Measurements from ENCODE around the gene PPP2R5A. TPM values are rescaled to one million over a fixed set of nuclear protein-coding genes. Genes with fewer than 3 reads are reported as not detected.

PPP2R5A gene
- polyA plus RNA-seq, 1 experiment: 31.5 TPM

- Histone ChIP-seq H3K4me3 (ENCODE audit: low read depth, low read length) (no peak overlapping the region), H3K27ac (ENCODE audit: low read depth, low read length) (no peak overlapping the region), H3K27me3 (ENCODE audit: control insufficient read depth, insufficient read depth, low read length) (peaks cover 9% of the 10 kb centered on the region), H3K9me3 (ENCODE audit: control insufficient read depth, insufficient read depth, low read length) (no peaks in the 10 kb centered on the region)
- TF ChIP-seq CTCF (IDR thresholded peaks at IDR 0.05; ENCODE audit: low read depth, low read length): no peak
- DNase-seq (ENCODE audit: low read depth, low spot score): no peak
- CTCF ChIA-PET: interaction anchor here (0.6 to 2.7 kb wide), 2 partner anchors 161 to 236 kb away, joined by 3 to 6 read pairs; partner anchors contain the start of genes DTL and INTS7
- POLR2A ChIA-PET: no interaction called here
These were observed 14.0 kb upstream of the PPP2R5A start for GRCh38 chr1:212271234-212271633.

GRCh38 chr1:212271823-212272485 lies 13.3 kb upstream of the PPP2R5A start:
- no peak for TF ChIP-seq CTCF (IDR thresholded peaks at IDR 0.05; ENCODE audit: low read depth, low read length)
- no peak overlapping the region for H3K4me3 ChIP-seq (ENCODE audit: low read depth, low read length)
- ChIA-PET CTCF (interaction anchor here (1.4 to 2.7 kb wide), 2 partner anchors 201 to 237 kb away, joined by 6 to 7 read pairs; partner anchors contain the start of genes DTL and INTS7), POLR2A (no interaction called here)
- peaks cover 9% of the 10 kb centered on the region for H3K27me3 ChIP-seq (ENCODE audit: control insufficient read depth, insufficient read depth, low read length)
- no peak for DNase-seq (ENCODE audit: low read depth, low spot score)
- H3K27ac ChIP-seq (ENCODE audit: low read depth, low read length): no peak overlapping the region
- H3K9me3 ChIP-seq (ENCODE audit: control insufficient read depth, insufficient read depth, low read length): no peaks in the 10 kb centered on the region

- peaks cover 2% of the 10 kb centered on the region; the same call in 1 of the 2 replicates for H3K9me3 ChIP-seq (ENCODE audit: control insufficient read depth, insufficient read depth, low read length)
- no peaks in the 10 kb centered on the region for H3K27me3 ChIP-seq (ENCODE audit: control insufficient read depth, insufficient read depth, low read length)
- H3K4me3 ChIP-seq (ENCODE audit: low read depth, low read length): no peak overlapping the region
- H3K27ac ChIP-seq (ENCODE audit: low read depth, low read length): no peak overlapping the region
- no peak for TF ChIP-seq CTCF (IDR thresholded peaks at IDR 0.05; ENCODE audit: low read depth, low read length)
- POLR2A ChIA-PET: interaction anchor here (1.0 kb wide), 2 partner anchors 63 to 193 kb away, joined by 4 to 5 read pairs; no protein-coding TSS in a partner anchor
- DNase-seq (ENCODE audit: low read depth, low spot score): peak; percentile 84
- CTCF ChIA-PET: no interaction called here
These were observed 3.6 kb upstream of the PPP2R5A start for GRCh38 chr1:212281590-212281989.

DNA sequence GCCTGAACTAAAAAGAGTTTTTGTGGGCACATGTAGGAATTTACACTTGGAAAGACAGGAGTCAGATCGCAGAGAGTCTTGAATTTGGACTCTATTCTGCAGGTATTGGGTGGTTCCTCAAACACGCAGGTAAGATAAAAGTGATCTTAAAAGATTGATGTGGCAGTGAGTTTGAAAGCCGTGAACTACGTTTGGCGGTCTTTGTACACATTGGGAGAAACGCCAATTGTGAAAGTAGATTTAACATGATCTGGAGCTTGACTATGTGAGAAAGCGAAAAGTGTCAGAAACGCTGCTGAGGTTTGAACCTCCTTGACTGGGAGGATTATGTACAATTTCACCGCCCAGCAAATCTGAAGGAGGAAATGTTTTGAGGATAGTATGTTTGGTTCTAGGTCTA lies 1.5 kb upstream of the PPP2R5A start:
- no peaks in the 10 kb centered on the region for H3K27me3 ChIP-seq (ENCODE audit: control insufficient read depth, insufficient read depth, low read length)
- no peak for TF ChIP-seq CTCF (IDR thresholded peaks at IDR 0.05; ENCODE audit: low read depth, low read length)
- no peak for DNase-seq (ENCODE audit: low read depth, low spot score)
- POLR2A ChIA-PET: no interaction called here
- H3K27ac ChIP-seq (ENCODE audit: low read depth, low read length): no peak overlapping the region
- CTCF ChIA-PET: interaction anchor here (1.0 to 1.4 kb wide), 2 partner anchors 213 to 466 kb away, joined by 3 to 6 read pairs; no protein-coding TSS in a partner anchor
- H3K4me3 ChIP-seq (ENCODE audit: low read depth, low read length): no peak overlapping the region
- peaks cover 2% of the 10 kb centered on the region; the same call in 1 of the 2 replicates for H3K9me3 ChIP-seq (ENCODE audit: control insufficient read depth, insufficient read depth, low read length)

GRCh38 chr1:212284332-212284743 lies 872 bp upstream of the PPP2R5A start:
- no peak for TF ChIP-seq CTCF (IDR thresholded peaks at IDR 0.05; ENCODE audit: low read depth, low read length)
- Histone ChIP-seq H3K4me3 (ENCODE audit: low read depth, low read length) (peak overlapping the region; percentile 78), H3K27me3 (ENCODE audit: control insufficient read depth, insufficient read depth, low read length) (no peaks in the 10 kb centered on the region), H3K9me3 (ENCODE audit: control insufficient read depth, insufficient read depth, low read length) (peaks cover 2% of the 10 kb centered on the region; the same call in 1 of the 2 replicates), H3K27ac (ENCODE audit: low read depth, low read length) (peak overlapping the region; percentile 77)
- no peak for DNase-seq (ENCODE audit: low read depth, low spot score)
- CTCF ChIA-PET: interaction anchor here (1.4 kb wide), 1 partner anchor 213 kb away, joined by 6 read pairs; no protein-coding TSS in a partner anchor
- POLR2A ChIA-PET: no interaction called here

Measured in AG04450 (cell line).